NT2/D1 (cell line): ENCODE data around the gene MRPL16.
"Not testable (repeated sequence)": the region's sequence is repeated elsewhere in the genome, so short reads cannot be mapped to it uniquely, and the experiment has no call there.

Experiments
- SUZ12 ChIP-seq: IDR thresholded peaks from 2 replicates; pipeline ENCODE4 v1.6.1; 2011; ENCODE audit not compliant: insufficient read length, insufficient read depth; ENCODE audit errors: extremely low read depth
- ZNF274 ChIP-seq: IDR thresholded peaks from 2 replicates; pipeline ENCODE4 v1.6.1; 2011; ENCODE audit warnings: mild to moderate bottlenecking, low read depth, low read length

- not testable (repeated sequence) for TF ChIP-seq SUZ12, ZNF274
These were observed 26.1 kb downstream of the MRPL16 start for GRCh38 chr11:59784441-59784840.
